Measurements from ENCODE around the gene DYNLT5. TPM values are rescaled to one million over a fixed set of nuclear protein-coding genes. Genes with fewer than 3 reads are reported as not detected.

Gene DYNLT5
- total RNA-seq, 4 donors from 2014 or later = 0.22 to 3.1 TPM; not detected in 2

- Histone ChIP-seq H3K27ac (no peak overlapping the region), H3K4me3 (no peak overlapping the region), H3K9me3 (no peaks in the 10 kb centered on the region), H3K27me3 (no peaks in the 10 kb centered on the region), H3K36me3 (no peaks in the 10 kb centered on the region), H3K4me1 (no peaks in the 10 kb centered on the region)
- intact Hi-C loops (cut with DNase I) = no loop called here
- TF ChIP-seq POLR2A (IDR thresholded peaks at IDR 0.05) = no peak
- no peak for TF ChIP-seq CTCF (IDR thresholded peaks at IDR 0.05)
- WGBS, 2 donors = 76 to 79% methylated on average over 7 of the region's 7 CpGs
- no peak for DNase-seq
These were observed 17.4 kb downstream of the DYNLT5 start for GRCh38 chr1:66769512-66770229.

DNA sequence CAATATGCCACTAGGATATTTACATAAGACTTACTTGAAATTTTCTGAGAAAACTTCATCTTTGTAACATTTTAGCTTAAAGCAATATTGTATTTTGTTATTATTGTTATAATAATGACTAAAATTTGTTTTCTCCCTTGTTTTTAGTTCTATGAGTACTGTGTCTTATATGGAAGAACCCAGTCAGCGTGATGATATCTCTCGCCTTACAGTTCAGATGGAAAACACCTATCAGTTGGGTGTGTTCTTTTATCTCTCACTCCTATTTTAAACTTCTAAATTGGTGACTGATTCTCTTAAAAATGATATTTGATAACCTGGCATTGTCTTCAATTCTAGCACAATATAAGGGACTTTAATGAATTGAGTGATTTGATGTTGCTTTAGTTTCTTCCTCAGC lies 18.0 kb downstream of the DYNLT5 start:
- intact Hi-C loops (cut with DNase I) = no loop called here
- Histone ChIP-seq H3K27me3 (no peaks in the 10 kb centered on the region), H3K9me3 (no peaks in the 10 kb centered on the region), H3K36me3 (no peaks in the 10 kb centered on the region), H3K4me1 (no peaks in the 10 kb centered on the region), H3K4me3 (no peak overlapping the region), H3K27ac (no peak overlapping the region)
- TF ChIP-seq CTCF (IDR thresholded peaks at IDR 0.05) (no peak), POLR2A (IDR thresholded peaks at IDR 0.05) (no peak)
- WGBS, 2 donors = 80 to 86% methylated on average over 2 of the region's 2 CpGs
- DNase-seq = no peak

DNA sequence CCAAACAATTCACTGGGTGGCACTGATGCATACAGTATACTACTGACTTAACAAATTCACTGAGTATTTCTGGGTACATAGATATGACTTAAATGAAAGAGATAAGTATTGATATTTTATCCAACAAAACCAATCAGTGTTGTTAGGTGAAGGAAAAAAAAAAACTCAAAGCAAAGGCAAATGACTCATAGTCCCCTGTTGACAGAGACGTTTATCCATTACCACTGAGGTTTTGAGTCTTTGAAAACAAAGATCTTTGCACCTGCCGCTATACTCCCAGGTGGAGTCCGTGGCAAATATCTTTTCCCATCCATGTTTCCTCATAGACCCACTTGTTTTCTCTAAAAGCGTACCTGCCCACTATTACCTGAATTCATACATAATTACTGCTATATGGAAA lies 18.4 kb downstream of the DYNLT5 start:
- Histone ChIP-seq H3K4me1 (no peaks in the 10 kb centered on the region), H3K27me3 (no peaks in the 10 kb centered on the region), H3K4me3 (no peak overlapping the region), H3K27ac (no peak overlapping the region), H3K9me3 (no peaks in the 10 kb centered on the region), H3K36me3 (no peaks in the 10 kb centered on the region)
- TF ChIP-seq POLR2A (IDR thresholded peaks at IDR 0.05) = no peak
- TF ChIP-seq CTCF (IDR thresholded peaks at IDR 0.05) = no peak
- DNase-seq = no peak
- intact Hi-C loops (cut with DNase I) = no loop called here
- WGBS, 2 donors = 62 to 82% methylated on average over 4 of the region's 4 CpGs

- Histone ChIP-seq H3K4me1 (no peaks in the 10 kb centered on the region), H3K36me3 (no peaks in the 10 kb centered on the region), H3K27me3 (no peaks in the 10 kb centered on the region), H3K27ac (no peak overlapping the region), H3K4me3 (no peak overlapping the region), H3K9me3 (no peaks in the 10 kb centered on the region)
- TF ChIP-seq POLR2A (IDR thresholded peaks at IDR 0.05) = no peak
- TF ChIP-seq CTCF (IDR thresholded peaks at IDR 0.05) = no peak
- WGBS, 2 donors = 81 to 91% methylated on average over 2 of the region's 2 CpGs
- intact Hi-C loops (cut with DNase I) = no loop called here
- no peak for DNase-seq
These were observed 21.0 kb downstream of the DYNLT5 start for GRCh38 chr1:66773227-66773626.

DNA sequence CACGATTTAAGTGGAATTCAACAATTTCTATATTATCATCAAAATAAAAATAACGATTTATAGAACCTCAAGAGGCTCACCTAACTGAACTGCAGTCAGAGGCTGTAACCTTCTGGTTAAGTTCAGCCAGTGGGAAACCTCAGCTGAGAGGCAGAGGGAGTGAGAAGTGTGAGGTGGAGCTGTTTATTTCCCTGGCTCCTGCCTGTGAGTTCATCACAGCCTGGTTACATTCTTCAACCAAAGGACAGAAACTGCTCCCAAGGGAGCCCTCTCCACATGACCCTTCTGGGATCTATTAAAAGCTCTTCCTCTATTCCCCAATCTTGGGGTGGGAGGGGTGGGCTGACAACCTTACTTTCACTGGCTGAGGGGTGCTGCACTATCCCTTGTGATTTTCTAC lies 22.2 kb downstream of the DYNLT5 start:
- intact Hi-C loops (cut with DNase I) = no loop called here
- no peak for DNase-seq
- no peaks in the 10 kb centered on the region for H3K4me1 ChIP-seq
- WGBS, 2 donors = 73 to 79% methylated on average over 2 of the region's 2 CpGs
- no peaks in the 10 kb centered on the region for H3K9me3 ChIP-seq
- no peaks in the 10 kb centered on the region for H3K36me3 ChIP-seq
- no peaks in the 10 kb centered on the region for H3K27me3 ChIP-seq
- no peak for TF ChIP-seq CTCF (IDR thresholded peaks at IDR 0.05)
- no peak for TF ChIP-seq POLR2A (IDR thresholded peaks at IDR 0.05)
- H3K27ac ChIP-seq = no peak overlapping the region
- H3K4me3 ChIP-seq = no peak overlapping the region
